Neural progenitor cell (in vitro differentiated cells): ENCODE results near the gene RB1.

Experiments used
- CTCF ChIP-seq: fragments of 200-600 bp; sonication (generic); IDR thresholded peaks from 2 replicates; pipeline ENCODE4 v1.5.1; 2017; ENCODE audit warnings: antibody characterized with exemption, mild to moderate bottlenecking
- EZH2phosphoT487 ChIP-seq: fragments of 200-600 bp; sonication (generic); IDR thresholded peaks from 2 replicates; pipeline ENCODE4 v1.6.1; 2017; ENCODE audit warnings: antibody characterized with exemption

- TF ChIP-seq CTCF (no peak), EZH2phosphoT487 (no peak)
Measured at GRCh38 chr13:48436661-48437288, 133.2 kb downstream of the RB1 start.
